Left ventricle myocardium inferior (tissue), 1 donor: Measurements from ENCODE around the gene IL3. TPM values are rescaled to one million over a fixed set of nuclear protein-coding genes. Genes with fewer than 3 reads are reported as not detected.
"Not testable (repeated sequence)": the region's sequence is repeated elsewhere in the genome, so short reads cannot be mapped to it uniquely, and the experiment has no call there.

Experiments
- DNase-seq: peaks from one replicate; pipeline ENCODE4 v3.0.0-alpha.2; 2020
- H3K27ac ChIP-seq: fragments of 200-600 bp; replicated peaks from 2 replicates; pipeline ENCODE4 v1.8.0; 2021
- H3K27me3 ChIP-seq: fragments of 200-600 bp; 2 replicates; pipeline ENCODE4 v1.8.0; 2021; ENCODE audit warnings: low read depth
- H3K36me3 ChIP-seq: fragments of 200-600 bp; 2 replicates; pipeline ENCODE4 v1.8.0; 2021
- H3K4me1 ChIP-seq: fragments of 200-600 bp; 2 replicates; pipeline ENCODE4 v1.8.0; 2021
- H3K4me3 ChIP-seq: fragments of 200-600 bp; 2 replicates; pipeline ENCODE4 v1.8.0; 2021; ENCODE audit warnings: mild to moderate bottlenecking, moderate library complexity
- H3K9me3 ChIP-seq: fragments of 200-600 bp; replicated peaks from 2 replicates; pipeline ENCODE4 v1.8.0; 2021
- CTCF ChIP-seq: fragments of 200-600 bp; IDR thresholded peaks from 2 replicates; pipeline ENCODE4 v1.8.0; 2021; ENCODE audit warnings: antibody characterized with exemption, mild to moderate bottlenecking, borderline replicate concordance
- intact Hi-C: fragments of 100-400 bp; cut with micrococcal nuclease; formaldehyde crosslinking; loops from one replicate; pipeline ENCODE4 v1.11.0; 2022
- total RNA-seq: library from RNA; stranded (reverse); fragmentation: NEBNext Ultra II Directional; extraction: Animal tissue kit (Norgen Biotek cat#: 25700); gene quantifications from one replicate; pipeline ENCODE4 v1.2.1, GENCODE V29; 2021
- donor health status: DM: no; HTN: yes; CAD: no; lungs with severe emphysema.

The IL3 gene
- total RNA-seq, 1 donor from 2014 or later: not detected

- H3K27me3 ChIP-seq: peaks cover 3% of the 10 kb centered on the region
- H3K27ac ChIP-seq: no peak overlapping the region
- no peak overlapping the region for H3K4me3 ChIP-seq
- H3K4me1 ChIP-seq: peaks cover 21% of the 10 kb centered on the region
- no peak for TF ChIP-seq CTCF
- DNase-seq: no peak
- H3K36me3 ChIP-seq: no peaks in the 10 kb centered on the region
- intact Hi-C loops: no loop called here
- peaks cover 5% of the 10 kb centered on the region for H3K9me3 ChIP-seq
Observed at GRCh38 chr5:132105688-132106087, 45.2 kb downstream of the IL3 start.

GRCh38 chr5:132108495-132108894 is 48.0 kb downstream of the IL3 start:
- DNase-seq, H3K27me3 ChIP-seq, H3K27ac ChIP-seq, intact Hi-C loops, H3K4me3 ChIP-seq, H3K36me3 ChIP-seq: not testable (repeated sequence)
- Histone ChIP-seq H3K4me1 (peaks cover 13% of the 10 kb centered on the region), H3K9me3 (peaks cover 14% of the 10 kb centered on the region)

- intact Hi-C loops, DNase-seq, H3K27me3 ChIP-seq, H3K4me3 ChIP-seq, H3K4me1 ChIP-seq, H3K27ac ChIP-seq, H3K36me3 ChIP-seq: not testable (repeated sequence)
- H3K9me3 ChIP-seq: peaks cover 15% of the 10 kb centered on the region
Observed at GRCh38 chr5:132108957-132109356, 48.5 kb downstream of the IL3 start.

- intact Hi-C loops: no loop called here
- no peak for TF ChIP-seq CTCF
- Histone ChIP-seq H3K4me1 (peaks cover 2% of the 10 kb centered on the region), H3K27ac (no peak overlapping the region), H3K9me3 (peaks cover 15% of the 10 kb centered on the region), H3K36me3 (no peaks in the 10 kb centered on the region), H3K27me3 (no peaks in the 10 kb centered on the region), H3K4me3 (no peak overlapping the region)
- no peak for DNase-seq
Observed at GRCh38 chr5:132109494-132110053, 49.1 kb downstream of the IL3 start.

GRCh38 chr5:132110195-132110594 is 49.7 kb downstream of the IL3 start:
- H3K36me3 ChIP-seq: no peaks in the 10 kb centered on the region
- intact Hi-C loops: no loop called here

GRCh38 chr5:132110930-132111329 is 50.5 kb downstream of the IL3 start:
- no peak overlapping the region for H3K27ac ChIP-seq
- no peak overlapping the region for H3K4me3 ChIP-seq
- no peaks in the 10 kb centered on the region for H3K36me3 ChIP-seq
- H3K9me3 ChIP-seq: peaks cover 15% of the 10 kb centered on the region
- H3K27me3 ChIP-seq: no peaks in the 10 kb centered on the region
- H3K4me1 ChIP-seq: no peaks in the 10 kb centered on the region
- intact Hi-C loops: no loop called here
- no peak for DNase-seq
- TF ChIP-seq CTCF: no peak

More at GRCh38 chr5:132110195-132110594, 49.7 kb downstream of the IL3 start:
- no peak for TF ChIP-seq CTCF
- no peak overlapping the region for H3K27ac ChIP-seq
- H3K4me3 ChIP-seq: no peak overlapping the region
- H3K27me3 ChIP-seq: no peaks in the 10 kb centered on the region
- H3K4me1 ChIP-seq: no peaks in the 10 kb centered on the region
- no peak for DNase-seq
- peaks cover 15% of the 10 kb centered on the region for H3K9me3 ChIP-seq

- Histone ChIP-seq H3K27ac (no peak overlapping the region), H3K4me1 (no peaks in the 10 kb centered on the region), H3K36me3 (no peaks in the 10 kb centered on the region), H3K4me3 (no peak overlapping the region), H3K27me3 (peaks cover 9% of the 10 kb centered on the region), H3K9me3 (peaks cover 15% of the 10 kb centered on the region)
- intact Hi-C loops: no loop called here
- no peak for DNase-seq
- no peak for TF ChIP-seq CTCF
Observed at GRCh38 chr5:132112111-132112510, 51.7 kb downstream of the IL3 start.
